ENCODE measurements around the gene IZUMO1. TPM values are rescaled to one million over a fixed set of nuclear protein-coding genes. Genes with fewer than 3 reads are reported as not detected.

IZUMO1 gene
- total and polyA plus RNA-seq, 9 of the 15 experiments (the other 6 are each of a cell fraction or from before 2014, with no cell fraction given), result 0.14 to 2.1 (median 0.73) TPM

GRCh38 chr19:48780631-48781391 is 34.1 kb upstream of the IZUMO1 start (continued):
- TF ChIP-seq AFF4 (CRISPR knock-in tag; IDR thresholded peaks at IDR 0.05) (no peak), ZC3H4 (CRISPR knock-in tag; IDR thresholded peaks at IDR 0.05; ENCODE audit: borderline replicate concordance) (no peak), MED1 (CRISPR knock-in tag; IDR thresholded peaks at IDR 0.05; ENCODE audit: borderline replicate concordance) (no peak), PREB (CRISPR knock-in tag; IDR thresholded peaks at IDR 0.05) (0 out of 2 replicates have a peak, but pooled peaks have one; percentile 40), ELF4 (CRISPR knock-in tag; IDR thresholded peaks at IDR 0.05) (no peak), SP2 (IDR thresholded peaks at IDR 0.05; ENCODE audit: extremely low read depth, low read depth, low read length, poor library complexity, severe bottlenecking) (no peak), ZNF75A (CRISPR knock-in tag; IDR thresholded peaks at IDR 0.05) (no peak), BCL6 (CRISPR knock-in tag; IDR thresholded peaks at IDR 0.05) (no peak), ZNF740 (CRISPR knock-in tag; IDR thresholded peaks at IDR 0.05) (0 out of 2 replicates have a peak, but pooled peaks have one; percentile 25), ZNF740 (tag; IDR thresholded peaks at IDR 0.05) (no peak), NFRKB (IDR thresholded peaks at IDR 0.05; ENCODE audit: low read depth) (0 out of 2 replicates have a peak, but pooled peaks have one; percentile 35), EGR1 (conservative IDR thresholded peaks at IDR 0.05) (peak; percentile 24; the same call in 1 of the 2 replicates), MYNN (IDR thresholded peaks at IDR 0.05) (peak; percentile 24; the same call in 1 of the 2 replicates), MYNN (CRISPR knock-in tag; IDR thresholded peaks at IDR 0.05) (no peak), CREM (IDR thresholded peaks at IDR 0.05; ENCODE audit: low read depth) (peak; percentile 24; the same call in 1 of the 2 replicates), GATAD2B (IDR thresholded peaks at IDR 0.05; ENCODE audit: borderline replicate concordance) (peak; percentile 66; the same call in 1 of the 2 replicates), IRF2 (CRISPR knock-in tag; IDR thresholded peaks at IDR 0.05) (no peak), ILK (tag; IDR thresholded peaks at IDR 0.05; ENCODE audit: borderline replicate concordance, low read depth) (no peak), POLR3A (IDR thresholded peaks at IDR 0.05; ENCODE audit: borderline replicate concordance, extremely low read depth, insufficient read depth, insufficient read length) (no peak), SPI1 (IDR thresholded peaks at IDR 0.05; ENCODE audit: borderline replicate concordance, low read depth, low read length) (no peak; the same call in 1 of the 2 replicates), ZNF57 (CRISPR knock-in tag; IDR thresholded peaks at IDR 0.05) (no peak), TRIM24 (IDR thresholded peaks at IDR 0.05) (peak in 1 of 2 experiments; percentile 12; a peak in 1 of 4 replicates)
